Trophoblast cell (in vitro differentiated cells and primary cell): ENCODE data around the gene AP2A2.

ENCODE experiments used
- DNase-seq, 2 donors: peaks; one replicate each; pipeline ENCODE4 v3.0.0-alpha.2; 2016
- H2AFZ ChIP-seq: 2 replicates; pipeline ENCODE4 v1.6.1; 2013; ENCODE audit warnings: low read length, moderate library complexity, mild to moderate bottlenecking; ENCODE audit not compliant: insufficient read depth, poor library complexity
- H2AK5ac ChIP-seq: 2 replicates; pipeline ENCODE4 v1.6.1; 2013; ENCODE audit warnings: mild to moderate bottlenecking, low read length
- H2BK120ac ChIP-seq: 2 replicates; pipeline ENCODE4 v1.6.1; 2013; ENCODE audit warnings: low read length, mild to moderate bottlenecking, moderate library complexity; ENCODE audit not compliant: insufficient read depth, poor library complexity
- H2BK12ac ChIP-seq: 2 replicates; pipeline ENCODE4 v1.6.1; 2013; ENCODE audit warnings: mild to moderate bottlenecking, low read length, moderate library complexity
- H2BK5ac ChIP-seq: 2 replicates; pipeline ENCODE4 v1.6.1; 2013; ENCODE audit warnings: low read length, low read depth, moderate library complexity, mild to moderate bottlenecking; ENCODE audit not compliant: poor library complexity
- H3K14ac ChIP-seq: 2 replicates; pipeline ENCODE4 v1.6.1; 2013; ENCODE audit warnings: mild to moderate bottlenecking, low read length
- H3K18ac ChIP-seq: 2 replicates; pipeline ENCODE4 v1.6.1; 2013; ENCODE audit warnings: mild to moderate bottlenecking, low read length
- H3K23ac ChIP-seq: 2 replicates; pipeline ENCODE4 v1.6.1; 2013; ENCODE audit warnings: low read length
- H3K27ac ChIP-seq: 2 replicates; pipeline ENCODE4 v1.5.1; 2013; ENCODE audit warnings: low read depth, mild to moderate bottlenecking, inconsistent platforms, low read length, moderate library complexity
- H3K27me3 ChIP-seq: 2 replicates; pipeline ENCODE4 v1.6.1; 2013; ENCODE audit warnings: inconsistent platforms, mild to moderate bottlenecking, low read length, moderate library complexity; ENCODE audit not compliant: insufficient read depth
- H3K36me3 ChIP-seq, 2 experiments: 1 replicate in 1 of 2; 2 replicates in 1 of 2; pipeline ENCODE4 v1.6.1; 2013; ENCODE audit warnings: low read length in 2 of 2, mild to moderate bottlenecking in 2 of 2, moderate library complexity in 1 of 2; ENCODE audit not compliant: insufficient read depth in 2 of 2, control insufficient read depth in 1 of 2
- H3K4ac ChIP-seq: 2 replicates; pipeline ENCODE4 v1.6.1; 2013; ENCODE audit warnings: low read depth, mild to moderate bottlenecking, low read length, moderate library complexity
- H3K4me1 ChIP-seq, 2 experiments: 1 replicate in 1 of 2; 2 replicates in 1 of 2; pipeline ENCODE4 v1.6.1; 2013; ENCODE audit warnings: low read length in 2 of 2, mild to moderate bottlenecking in 2 of 2, moderate library complexity in 1 of 2; ENCODE audit not compliant: insufficient read depth in 2 of 2, control insufficient read depth in 1 of 2
- H3K4me2 ChIP-seq: 2 replicates; pipeline ENCODE4 v1.6.1; 2013; ENCODE audit warnings: inconsistent platforms, mild to moderate bottlenecking, low read length, moderate library complexity
- H3K4me3 ChIP-seq: 2 replicates; pipeline ENCODE4 v1.5.1; 2013; ENCODE audit warnings: mild to moderate bottlenecking, low read depth, low read length, inconsistent platforms
- H3K79me1 ChIP-seq: one replicate; pipeline ENCODE4 v1.6.1; 2013; ENCODE audit warnings: low read length
- H3K79me2 ChIP-seq: 2 replicates; pipeline ENCODE4 v1.6.1; 2013; ENCODE audit warnings: low read length, mild to moderate bottlenecking; ENCODE audit not compliant: control insufficient read depth, insufficient read depth, poor library complexity
- H3K9ac ChIP-seq: 2 replicates; pipeline ENCODE4 v1.6.1; 2013; ENCODE audit warnings: mild to moderate bottlenecking, low read length
- H3K9me3 ChIP-seq: 2 replicates; pipeline ENCODE4 v1.6.1; 2013; ENCODE audit warnings: low read depth, mild to moderate bottlenecking, control low read depth, inconsistent platforms, low read length; ENCODE audit not compliant: insufficient read depth
- H4K12ac ChIP-seq: 2 replicates; pipeline ENCODE4 v1.6.1; 2013; ENCODE audit warnings: low read depth, mild to moderate bottlenecking, low read length, moderate library complexity
- H4K8ac ChIP-seq: 2 replicates; pipeline ENCODE4 v1.6.1; 2013; ENCODE audit warnings: low read depth, mild to moderate bottlenecking, low read length, moderate library complexity
- H4K91ac ChIP-seq: one replicate; pipeline ENCODE4 v1.6.1; 2013; ENCODE audit warnings: low read depth, mild to moderate bottlenecking, low read length, moderate library complexity
- WGBS: extraction: QIAGEN DNeasy Blood & Tissue Kit; methylation state at CpG from one replicate; pipeline ENCODE4 v1.1.7; 2013; ENCODE audit warnings: missing lambda C conversion rate; ENCODE audit not compliant: insufficient read length, insufficient coverage; ENCODE audit errors: extremely low coverage; 5-methylcytosine and 5-hydroxymethylcytosine counted together

The AP2A2 gene

GRCh38 chr11:991034-991433 lies 65.4 kb downstream of the AP2A2 start:
- no CpG with 5 or more reads among the region's 12 CpGs for WGBS
- H3K23ac ChIP-seq, result no peak overlapping the region
- H2BK120ac ChIP-seq, result no peak overlapping the region
- no peak overlapping the region for H2AK5ac ChIP-seq
- no peak overlapping the region for H3K4ac ChIP-seq
- H3K27ac ChIP-seq, result no peak overlapping the region
- H3K27me3 ChIP-seq, result no peaks in the 10 kb centered on the region
- peaks cover 72 to 79% of the 10 kb centered on the region in 2 experiments for H3K36me3 ChIP-seq
- no peak overlapping the region for H3K14ac ChIP-seq
- no peaks in the 10 kb centered on the region for H3K9me3 ChIP-seq
- H3K79me2 ChIP-seq, result no peaks in the 10 kb centered on the region
- no peak overlapping the region for H3K18ac ChIP-seq
- H2BK5ac ChIP-seq, result no peak overlapping the region
- no peak overlapping the region for H3K4me3 ChIP-seq
- no peak overlapping the region for H4K8ac ChIP-seq
- H2AFZ ChIP-seq, result no peak overlapping the region
- H4K91ac ChIP-seq, result no peak overlapping the region
- peaks cover 3% of the 10 kb centered on the region for H3K79me1 ChIP-seq
- no peak overlapping the region for H3K9ac ChIP-seq
- no peak overlapping the region for H2BK12ac ChIP-seq
- DNase-seq, result no peak
- no peak overlapping the region for H3K4me2 ChIP-seq
- H3K4me1 ChIP-seq, result peaks cover 5 to 10% of the 10 kb centered on the region in 2 experiments
- H4K12ac ChIP-seq, result no peak overlapping the region

DNA sequence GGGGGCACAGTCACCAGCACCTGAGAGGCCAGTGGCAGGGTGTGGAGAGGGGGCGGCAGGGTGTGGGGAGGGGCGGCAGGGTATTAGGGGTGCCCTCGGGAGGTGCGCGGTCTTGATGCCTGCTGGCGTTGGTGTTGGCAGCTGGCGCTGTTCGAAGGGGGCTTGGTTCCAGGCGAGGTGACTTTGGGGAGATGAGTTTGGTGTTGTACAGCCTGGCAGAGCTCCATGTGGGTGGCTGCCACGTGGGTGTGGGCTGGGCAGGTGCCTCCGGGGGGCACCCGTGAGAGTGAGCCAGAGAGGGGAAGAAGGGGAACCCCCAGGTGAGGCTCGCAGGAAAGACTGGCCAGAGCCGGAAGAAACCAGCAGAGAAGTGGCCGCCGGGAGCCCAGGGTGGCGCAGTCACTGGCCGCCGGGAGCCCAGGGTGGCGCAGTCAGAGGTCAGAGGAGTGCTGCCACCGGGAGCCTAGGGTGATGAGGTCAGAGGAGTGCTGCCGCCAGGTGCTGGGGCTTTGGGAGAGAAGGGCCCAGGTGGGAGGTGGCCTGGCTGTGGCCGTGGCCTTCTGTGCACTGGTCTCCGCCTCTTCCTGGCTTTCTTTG lies 66.1 kb downstream of the AP2A2 start:
- Histone ChIP-seq H3K9ac (no peak overlapping the region), H3K18ac (no peak overlapping the region), H3K27me3 (no peaks in the 10 kb centered on the region), H3K14ac (no peak overlapping the region), H3K4ac (no peak overlapping the region), H3K79me1 (no peaks in the 10 kb centered on the region), H4K12ac (no peak overlapping the region), H3K79me2 (no peaks in the 10 kb centered on the region), H3K23ac (no peak overlapping the region), H3K36me3 (peaks cover 71 to 83% of the 10 kb centered on the region in 2 experiments), H2AK5ac (no peak overlapping the region), H4K8ac (no peak overlapping the region), H2AFZ (no peak overlapping the region), H3K27ac (no peak overlapping the region), H3K4me2 (no peak overlapping the region), H3K9me3 (no peaks in the 10 kb centered on the region), H2BK12ac (no peak overlapping the region), H2BK5ac (no peak overlapping the region), H3K4me3 (no peak overlapping the region), H4K91ac (no peak overlapping the region), H3K4me1 (peaks cover 0 to 3% of the 10 kb centered on the region in 2 experiments), H2BK120ac (no peak overlapping the region)
- WGBS, result no CpG with 5 or more reads among the region's 24 CpGs
- no peak for DNase-seq

- H2BK5ac ChIP-seq, result no peak overlapping the region
- no CpG with 5 or more reads among the region's 16 CpGs for whole genome bisulfite sequencing
- H4K8ac ChIP-seq, result no peak overlapping the region
- no peak overlapping the region for H3K4me2 ChIP-seq
- no peak for DNase-seq
- no peak overlapping the region for H3K27ac ChIP-seq
- H3K4ac ChIP-seq, result no peak overlapping the region
- H3K14ac ChIP-seq, result no peak overlapping the region
- no peaks in the 10 kb centered on the region for H3K79me1 ChIP-seq
- H4K12ac ChIP-seq, result no peak overlapping the region
- H2BK120ac ChIP-seq, result no peak overlapping the region
- no peak overlapping the region for H2BK12ac ChIP-seq
- H2AK5ac ChIP-seq, result no peak overlapping the region
- H4K91ac ChIP-seq, result no peak overlapping the region
- H3K18ac ChIP-seq, result no peak overlapping the region
- no peak overlapping the region for H3K9ac ChIP-seq
- no peaks in the 10 kb centered on the region for H3K27me3 ChIP-seq
- no peaks in the 10 kb centered on the region for H3K4me1 ChIP-seq
- no peaks in the 10 kb centered on the region for H3K9me3 ChIP-seq
- H3K79me2 ChIP-seq, result no peaks in the 10 kb centered on the region
- H3K23ac ChIP-seq, result no peak overlapping the region
- no peak overlapping the region for H2AFZ ChIP-seq
- no peak overlapping the region for H3K4me3 ChIP-seq
- peaks cover 73 to 86% of the 10 kb centered on the region in 2 experiments for H3K36me3 ChIP-seq
These were observed 66.9 kb downstream of the AP2A2 start for GRCh38 chr11:992577-992976.

GRCh38 chr11:993632-994167 lies 68.0 kb downstream of the AP2A2 start:
- Histone ChIP-seq H4K12ac (no peak overlapping the region), H3K79me2 (no peaks in the 10 kb centered on the region), H3K27ac (no peak overlapping the region), H2AK5ac (no peak overlapping the region), H4K8ac (no peak overlapping the region), H3K79me1 (no peaks in the 10 kb centered on the region), H2AFZ (no peak overlapping the region), H3K14ac (no peak overlapping the region), H3K36me3 (peaks cover 66 to 78% of the 10 kb centered on the region in 2 experiments), H3K27me3 (no peaks in the 10 kb centered on the region), H2BK5ac (no peak overlapping the region), H2BK120ac (no peak overlapping the region), H3K18ac (no peak overlapping the region), H3K4me1 (no peaks in the 10 kb centered on the region), H4K91ac (no peak overlapping the region), H3K4me2 (no peak overlapping the region), H3K23ac (no peak overlapping the region), H3K9me3 (no peaks in the 10 kb centered on the region), H2BK12ac (no peak overlapping the region), H3K4ac (no peak overlapping the region), H3K9ac (no peak overlapping the region), H3K4me3 (no peak overlapping the region)
- no CpG with 5 or more reads among the region's 35 CpGs for WGBS
- DNase-seq, result no peak
